Suprapubic skin (tissue), 4 donors: ENCODE results near the gene EIF2D. TPM values are rescaled to one million over a fixed set of nuclear protein-coding genes. Genes with fewer than 3 reads are reported as not detected.

Experiments
- DNase-seq, 2 donors: peaks; one replicate each; pipeline ENCODE4 v3.0.0-alpha.2; 2019; ENCODE audit warnings: low spot score in 2 of 2
- H3K27ac ChIP-seq: fragments of 200-600 bp; sonication (generic); one replicate; pipeline ENCODE4 v1.5.1; 2019
- H3K27me3 ChIP-seq: fragments of 200-600 bp; sonication (generic); one replicate; pipeline ENCODE4 v1.5.1; 2019
- H3K36me3 ChIP-seq: fragments of 200-600 bp; sonication (generic); one replicate; pipeline ENCODE4 v1.5.1; 2019
- H3K4me1 ChIP-seq: fragments of 200-600 bp; sonication (generic); one replicate; pipeline ENCODE4 v1.5.1; 2019
- H3K4me3 ChIP-seq: fragments of 200-600 bp; sonication (generic); one replicate; pipeline ENCODE4 v1.5.1; 2019; ENCODE audit warnings: mild to moderate bottlenecking
- H3K9me3 ChIP-seq: fragments of 200-600 bp; sonication (generic); one replicate; pipeline ENCODE4 v1.5.1; 2019
- EP300 ChIP-seq: sonication (generic); formaldehyde crosslinking; IDR thresholded peaks from one replicate; pipeline ENCODE4 v1.6.1; 2017; ENCODE audit warnings: antibody characterized with exemption
- POLR2A ChIP-seq, 2 donors: fragments of 450-650 bp; IDR thresholded peaks; one replicate each; pipeline ENCODE4 v1.6.1; 2017; ENCODE audit warnings: antibody characterized with exemption in 2 of 2, mild to moderate bottlenecking in 2 of 2, moderate library complexity in 2 of 2
- POLR2AphosphoS5 ChIP-seq, 3 donors: sonication (generic); formaldehyde crosslinking; IDR thresholded peaks; one replicate each; pipeline ENCODE4 v1.6.1; 2017; ENCODE audit warnings: antibody characterized with exemption in 3 of 3
- WGBS: methylation state at CpG from one replicate; pipeline ENCODE4 v1.1.5; 2018; 5-methylcytosine and 5-hydroxymethylcytosine counted together
- total RNA-seq, 4 donors: library from RNA; depleted of rRNA; stranded (reverse); fragments of >200 nt; gene quantifications; one replicate each; pipeline ENCODE4 v1.1.0, GENCODE V29; 2016
- TF ChIP-seq, protein P1 (sequence below), 2 donors: fragments of 200-600 bp in 1 of 2; fragments of 450-650 bp in 1 of 2; sonication (generic) in 1 of 2; IDR thresholded peaks; one replicate each; pipeline ENCODE4 v1.5.1; 2016 to 2019; ENCODE audit warnings: antibody characterized with exemption in 2 of 2, mild to moderate bottlenecking in 1 of 2, moderate library complexity in 1 of 2

Gene EIF2D
- total RNA-seq, 4 donors from 2014 or later, result 55.0 to 69.1 (median 61.1) TPM

DNA sequence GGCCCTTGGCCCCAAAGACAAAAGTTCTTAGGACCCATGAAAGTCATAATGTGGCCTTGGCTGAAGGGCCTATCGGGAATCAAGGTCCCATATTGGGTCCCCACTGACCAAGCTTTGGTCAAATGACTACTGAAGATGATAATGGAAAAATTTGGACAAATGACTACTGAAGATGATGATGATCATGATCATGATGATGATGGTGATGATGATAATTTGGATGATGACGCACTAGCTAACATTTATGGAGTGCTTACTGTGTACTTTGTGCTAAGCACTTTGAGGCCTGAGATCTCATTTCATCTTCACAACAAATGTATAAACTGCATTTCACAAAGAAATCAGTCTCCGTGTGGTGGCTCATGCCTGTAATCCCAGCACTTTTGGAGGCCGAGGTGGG lies 39.4 kb downstream of the EIF2D start:
- no peak overlapping the region for H3K27ac ChIP-seq
- TF ChIP-seq, protein P1, sequence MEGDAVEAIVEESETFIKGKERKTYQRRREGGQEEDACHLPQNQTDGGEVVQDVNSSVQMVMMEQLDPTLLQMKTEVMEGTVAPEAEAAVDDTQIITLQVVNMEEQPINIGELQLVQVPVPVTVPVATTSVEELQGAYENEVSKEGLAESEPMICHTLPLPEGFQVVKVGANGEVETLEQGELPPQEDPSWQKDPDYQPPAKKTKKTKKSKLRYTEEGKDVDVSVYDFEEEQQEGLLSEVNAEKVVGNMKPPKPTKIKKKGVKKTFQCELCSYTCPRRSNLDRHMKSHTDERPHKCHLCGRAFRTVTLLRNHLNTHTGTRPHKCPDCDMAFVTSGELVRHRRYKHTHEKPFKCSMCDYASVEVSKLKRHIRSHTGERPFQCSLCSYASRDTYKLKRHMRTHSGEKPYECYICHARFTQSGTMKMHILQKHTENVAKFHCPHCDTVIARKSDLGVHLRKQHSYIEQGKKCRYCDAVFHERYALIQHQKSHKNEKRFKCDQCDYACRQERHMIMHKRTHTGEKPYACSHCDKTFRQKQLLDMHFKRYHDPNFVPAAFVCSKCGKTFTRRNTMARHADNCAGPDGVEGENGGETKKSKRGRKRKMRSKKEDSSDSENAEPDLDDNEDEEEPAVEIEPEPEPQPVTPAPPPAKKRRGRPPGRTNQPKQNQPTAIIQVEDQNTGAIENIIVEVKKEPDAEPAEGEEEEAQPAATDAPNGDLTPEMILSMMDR (IDR thresholded peaks at IDR 0.05), result no peak
- no peak for TF ChIP-seq POLR2A (IDR thresholded peaks at IDR 0.05)
- no peak for TF ChIP-seq EP300
- no peak for TF ChIP-seq POLR2AphosphoS5 (IDR thresholded peaks at IDR 0.05)
- DNase-seq, result no peak
- no peak overlapping the region for H3K4me3 ChIP-seq
- no peaks in the 10 kb centered on the region for H3K36me3 ChIP-seq
- 93% methylated on average over 4 of the region's 4 CpGs for WGBS
- no peaks in the 10 kb centered on the region for H3K9me3 ChIP-seq
- no peaks in the 10 kb centered on the region for H3K27me3 ChIP-seq
- peaks cover 7% of the 10 kb centered on the region for H3K4me1 ChIP-seq

DNA sequence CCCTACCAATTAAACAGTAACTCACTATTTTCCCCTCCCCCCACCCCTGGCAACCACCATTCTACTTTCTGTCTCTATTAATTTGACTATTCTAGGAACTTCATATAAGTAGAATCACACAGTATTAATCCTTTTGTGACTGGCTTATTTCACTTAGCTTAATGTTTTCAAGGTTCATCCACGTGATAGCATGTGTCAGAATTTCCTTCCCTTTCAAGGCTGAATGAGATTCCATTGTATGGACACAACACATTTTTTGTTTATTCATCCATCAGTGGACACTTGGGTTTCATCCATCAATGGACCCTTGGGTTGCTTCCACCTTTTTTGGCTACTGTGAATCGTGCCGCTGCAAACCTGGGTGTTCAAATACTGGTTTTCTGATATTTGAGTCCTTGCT lies 41.7 kb downstream of the EIF2D start:
- Histone ChIP-seq H3K4me1 (no peaks in the 10 kb centered on the region), H3K27ac (no peak overlapping the region), H3K4me3 (no peak overlapping the region), H3K36me3 (no peaks in the 10 kb centered on the region), H3K27me3 (no peaks in the 10 kb centered on the region), H3K9me3 (no peaks in the 10 kb centered on the region)
- TF ChIP-seq, protein P1 (IDR thresholded peaks at IDR 0.05), result no peak
- TF ChIP-seq POLR2AphosphoS5 (IDR thresholded peaks at IDR 0.05) (no peak), EP300 (no peak), POLR2A (IDR thresholded peaks at IDR 0.05) (no peak)
- 86% methylated on average over 3 of the region's 3 CpGs for WGBS
- no peak for DNase-seq

DNA sequence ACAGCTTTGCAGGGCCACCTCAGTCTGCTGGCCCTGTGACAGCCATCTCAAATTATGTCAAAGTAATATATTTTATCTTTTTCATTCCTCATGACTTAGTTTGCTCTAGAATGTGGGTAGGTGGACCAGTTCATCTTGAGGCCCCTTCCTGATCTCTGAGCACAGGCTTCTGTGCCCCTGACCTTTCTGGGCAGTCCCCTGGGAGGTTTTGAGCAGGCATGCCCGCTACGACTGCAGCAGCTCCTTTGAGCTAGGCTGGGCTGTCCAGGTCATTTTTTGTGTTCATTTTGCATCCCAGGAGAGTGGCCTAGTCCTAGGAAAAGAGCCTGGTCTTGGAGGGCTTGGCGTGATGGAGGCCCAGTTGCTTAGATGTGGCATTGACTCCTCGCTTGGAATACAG lies 42.7 kb downstream of the EIF2D start:
- no peaks in the 10 kb centered on the region for H3K36me3 ChIP-seq
- 88% methylated on average over 4 of the region's 4 CpGs for WGBS
- H3K27ac ChIP-seq, result no peak overlapping the region
- H3K27me3 ChIP-seq, result no peaks in the 10 kb centered on the region
- DNase-seq, result no peak
- no peaks in the 10 kb centered on the region for H3K4me1 ChIP-seq
- TF ChIP-seq POLR2A (IDR thresholded peaks at IDR 0.05) (no peak), POLR2AphosphoS5 (IDR thresholded peaks at IDR 0.05) (no peak), EP300 (no peak)
- TF ChIP-seq, protein P1 (IDR thresholded peaks at IDR 0.05), result no peak
- no peak overlapping the region for H3K4me3 ChIP-seq
- H3K9me3 ChIP-seq, result no peaks in the 10 kb centered on the region

DNA sequence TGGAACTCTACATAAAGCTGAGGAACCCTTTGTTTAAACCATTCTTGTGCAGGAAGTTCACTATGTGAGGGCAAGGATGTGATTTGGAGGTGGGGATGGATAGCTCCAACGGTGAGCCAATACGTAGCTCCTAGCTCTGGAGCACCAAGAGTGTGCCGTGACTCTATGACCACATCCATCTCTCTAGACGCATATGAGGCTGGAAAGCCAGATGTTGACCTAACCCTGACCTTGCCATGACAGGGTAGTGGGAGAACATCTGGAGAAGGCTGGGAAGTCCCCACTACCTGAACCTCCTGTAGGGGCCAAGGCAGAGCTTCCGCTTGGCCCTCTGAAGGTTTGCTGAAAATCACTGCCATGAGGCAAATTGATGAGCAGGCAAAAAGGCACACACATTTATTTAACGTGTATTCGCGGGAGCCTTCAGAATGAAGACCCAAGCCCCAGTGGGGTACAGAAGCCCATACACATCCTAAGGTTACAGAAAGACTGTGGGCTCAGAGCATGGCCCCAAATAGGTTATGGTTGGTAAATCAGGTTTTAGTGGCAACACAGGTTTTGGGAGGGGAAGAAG lies 43.4 kb downstream of the EIF2D start:
- WGBS, result 84% methylated on average over 8 of the region's 8 CpGs

DNA sequence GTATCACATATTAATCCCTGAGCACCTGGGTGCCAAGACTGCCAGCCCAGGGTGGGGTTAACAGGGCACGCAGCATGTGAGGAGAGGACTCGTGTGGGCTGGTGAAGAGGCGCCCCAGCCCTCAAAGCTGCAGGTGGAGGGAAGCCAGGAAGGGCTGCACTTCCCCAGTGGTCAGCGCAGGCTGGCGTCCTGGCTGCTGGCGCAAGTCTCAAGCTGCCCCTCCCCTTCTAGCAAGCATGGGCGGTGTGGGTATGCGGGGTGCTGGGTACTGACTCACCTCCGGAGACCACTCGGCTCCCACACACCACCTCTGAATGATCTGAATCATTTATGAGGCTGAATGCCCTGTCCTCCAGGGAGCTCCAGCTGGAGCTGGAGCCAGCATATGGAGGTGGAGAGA lies 44.0 kb downstream of the EIF2D start:
- DNase-seq, result no peak
- TF ChIP-seq, protein P1 (IDR thresholded peaks at IDR 0.05), result no peak
- TF ChIP-seq POLR2AphosphoS5 (IDR thresholded peaks at IDR 0.05), result no peak
- no peak for TF ChIP-seq POLR2A (IDR thresholded peaks at IDR 0.05)
- no peak for TF ChIP-seq EP300
- Histone ChIP-seq H3K36me3 (no peaks in the 10 kb centered on the region), H3K4me3 (no peak overlapping the region), H3K27ac (no peak overlapping the region), H3K4me1 (peaks cover 1% of the 10 kb centered on the region), H3K27me3 (no peaks in the 10 kb centered on the region), H3K9me3 (no peaks in the 10 kb centered on the region)
- 58% methylated on average over 9 of the region's 10 CpGs for WGBS

More for the DNA sequence above, 43.4 kb downstream of the EIF2D start:
- no peaks in the 10 kb centered on the region for H3K9me3 ChIP-seq
- no peak for TF ChIP-seq EP300
- TF ChIP-seq POLR2AphosphoS5 (IDR thresholded peaks at IDR 0.05), result no peak
- TF ChIP-seq POLR2A (IDR thresholded peaks at IDR 0.05), result no peak
- TF ChIP-seq, protein P1 (IDR thresholded peaks at IDR 0.05), result no peak
- H3K4me3 ChIP-seq, result no peak overlapping the region
- H3K36me3 ChIP-seq, result no peaks in the 10 kb centered on the region
- no peaks in the 10 kb centered on the region for H3K27me3 ChIP-seq
- DNase-seq, result no peak
- H3K27ac ChIP-seq, result no peak overlapping the region
- no peaks in the 10 kb centered on the region for H3K4me1 ChIP-seq
